ENCODE measurements around the gene RHOV. TPM values are rescaled to one million over a fixed set of nuclear protein-coding genes. Genes with fewer than 3 reads are reported as not detected.

RHOV gene
- total and polyA plus RNA-seq, 12 donors, result 0.11 to 0.34 (median 0.15) TPM; not detected in 8

- no peaks in the 10 kb centered on the region for H3K9me3 ChIP-seq (replicated peaks in 1 of 3)
- no peaks in the 10 kb centered on the region for H3K4me1 ChIP-seq (replicated peaks in 1 of 2)
- intact Hi-C loops (cut with DNase I), result no loop called here
- no peak for DNase-seq
- no peak overlapping the region for H3K27ac ChIP-seq
- WGBS, 4 donors, result 92 to 100% (median 94%) methylated on average over 1 of the region's 1 CpG
- no peaks in the 10 kb centered on the region for H3K27me3 ChIP-seq
- H3K36me3 ChIP-seq (replicated peaks in 1 of 2), result no peaks in the 10 kb centered on the region
- no peak overlapping the region for H3K4me3 ChIP-seq
- TF ChIP-seq, protein P1, sequence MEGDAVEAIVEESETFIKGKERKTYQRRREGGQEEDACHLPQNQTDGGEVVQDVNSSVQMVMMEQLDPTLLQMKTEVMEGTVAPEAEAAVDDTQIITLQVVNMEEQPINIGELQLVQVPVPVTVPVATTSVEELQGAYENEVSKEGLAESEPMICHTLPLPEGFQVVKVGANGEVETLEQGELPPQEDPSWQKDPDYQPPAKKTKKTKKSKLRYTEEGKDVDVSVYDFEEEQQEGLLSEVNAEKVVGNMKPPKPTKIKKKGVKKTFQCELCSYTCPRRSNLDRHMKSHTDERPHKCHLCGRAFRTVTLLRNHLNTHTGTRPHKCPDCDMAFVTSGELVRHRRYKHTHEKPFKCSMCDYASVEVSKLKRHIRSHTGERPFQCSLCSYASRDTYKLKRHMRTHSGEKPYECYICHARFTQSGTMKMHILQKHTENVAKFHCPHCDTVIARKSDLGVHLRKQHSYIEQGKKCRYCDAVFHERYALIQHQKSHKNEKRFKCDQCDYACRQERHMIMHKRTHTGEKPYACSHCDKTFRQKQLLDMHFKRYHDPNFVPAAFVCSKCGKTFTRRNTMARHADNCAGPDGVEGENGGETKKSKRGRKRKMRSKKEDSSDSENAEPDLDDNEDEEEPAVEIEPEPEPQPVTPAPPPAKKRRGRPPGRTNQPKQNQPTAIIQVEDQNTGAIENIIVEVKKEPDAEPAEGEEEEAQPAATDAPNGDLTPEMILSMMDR (IDR thresholded peaks at IDR 0.05), result no peak
- no peak for TF ChIP-seq POLR2A (IDR thresholded peaks at IDR 0.05)
Measured at GRCh38 chr15:40836020-40836419, 38.0 kb downstream of the RHOV start.

DNA sequence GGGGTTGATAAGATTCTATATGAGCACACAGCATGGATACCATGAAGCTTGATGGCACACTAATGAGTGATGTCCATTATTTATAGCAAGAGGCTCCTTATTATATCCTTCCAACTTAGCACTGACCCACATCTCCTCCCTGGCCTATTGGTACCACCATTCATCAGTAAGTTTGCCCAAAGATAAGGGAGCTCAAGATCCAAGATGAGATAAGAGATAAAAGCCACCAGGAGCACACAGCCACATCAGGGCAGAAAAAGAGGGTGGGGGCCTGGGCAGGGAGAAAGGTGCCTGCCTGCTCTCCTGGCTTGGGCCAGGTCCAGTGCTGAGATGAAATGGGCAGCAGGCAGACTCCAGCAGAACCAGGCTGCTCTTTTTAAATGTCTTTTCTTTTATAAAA lies 41.1 kb downstream of the RHOV start:
- H3K27ac ChIP-seq, result no peak overlapping the region
- H3K27me3 ChIP-seq, result no peaks in the 10 kb centered on the region
- H3K36me3 ChIP-seq (replicated peaks in 1 of 2), result no peaks in the 10 kb centered on the region
- no peak for TF ChIP-seq POLR2A (IDR thresholded peaks at IDR 0.05)
- TF ChIP-seq, protein P1 (IDR thresholded peaks at IDR 0.05), result no peak
- intact Hi-C loops (cut with DNase I), result no loop called here
- H3K4me3 ChIP-seq, result no peak overlapping the region
- no peak for DNase-seq
- H3K9me3 ChIP-seq (replicated peaks in 1 of 3), result no peaks in the 10 kb centered on the region
- no peaks in the 10 kb centered on the region for H3K4me1 ChIP-seq (replicated peaks in 1 of 2)

DNA sequence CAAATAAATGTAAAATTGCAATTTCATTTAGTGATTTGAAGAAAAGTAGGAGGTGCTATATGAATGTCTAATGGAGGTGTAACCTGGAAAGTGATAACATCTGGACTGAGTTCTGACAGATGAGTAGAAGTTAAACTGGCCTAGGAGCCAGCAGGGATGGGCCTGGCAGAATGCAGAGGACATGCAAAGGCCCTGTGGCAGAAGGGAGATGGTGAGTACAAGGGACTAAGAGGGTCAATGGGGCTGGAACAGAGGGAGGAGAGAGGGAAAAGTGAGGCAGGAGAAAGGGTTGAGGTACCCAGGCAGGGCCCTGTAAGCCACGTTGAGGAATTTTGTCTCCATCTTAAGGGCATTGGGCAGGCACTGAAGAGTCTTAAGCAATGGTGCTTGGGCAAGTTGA lies 42.2 kb downstream of the RHOV start:
- no peak for DNase-seq
- TF ChIP-seq, protein P1 (IDR thresholded peaks at IDR 0.05), result no peak
- TF ChIP-seq POLR2A (IDR thresholded peaks at IDR 0.05), result no peak
- intact Hi-C loops (cut with DNase I), result no loop called here
- no peak overlapping the region for H3K27ac ChIP-seq
- 55 to 71% (median 67%) methylated on average over 1 of the region's 1 CpG for WGBS, 4 donors
- no peaks in the 10 kb centered on the region for H3K36me3 ChIP-seq (replicated peaks in 1 of 2)
- no peaks in the 10 kb centered on the region for H3K4me1 ChIP-seq (replicated peaks in 1 of 2)
- H3K27me3 ChIP-seq, result no peaks in the 10 kb centered on the region
- H3K9me3 ChIP-seq (replicated peaks in 1 of 3), result no peaks in the 10 kb centered on the region
- no peak overlapping the region for H3K4me3 ChIP-seq

GRCh38 chr15:40830884-40831283 lies 43.1 kb downstream of the RHOV start:
- no peak for DNase-seq
- 60 to 82% (median 68%) methylated on average over 2 of the region's 2 CpGs for WGBS, 4 donors
- no peak overlapping the region for H3K4me3 ChIP-seq
- H3K27ac ChIP-seq, result no peak overlapping the region
- no peak for TF ChIP-seq POLR2A (IDR thresholded peaks at IDR 0.05)
- TF ChIP-seq, protein P1 (IDR thresholded peaks at IDR 0.05), result no peak
- intact Hi-C loops (cut with DNase I), result no loop called here
- H3K4me1 ChIP-seq (replicated peaks in 1 of 2), result no peaks in the 10 kb centered on the region
- no peaks in the 10 kb centered on the region for H3K9me3 ChIP-seq (replicated peaks in 1 of 3)
- no peaks in the 10 kb centered on the region for H3K27me3 ChIP-seq
- no peaks in the 10 kb centered on the region for H3K36me3 ChIP-seq (replicated peaks in 1 of 2)
